HepG2 (cell line): Measurements from ENCODE around the gene PPA2. TPM values are rescaled to one million over a fixed set of nuclear protein-coding genes. Genes with fewer than 3 reads are reported as not detected.

Source experiments
- BCL6 ChIP-seq: IDR thresholded peaks from 2 replicates; pipeline ENCODE4 v1.6.1; 2016; ENCODE audit warnings: missing genetic modification reagents, missing compliant biosample characterization
- DDIT3 ChIP-seq: sonication (generic); formaldehyde crosslinking; IDR thresholded peaks from 2 replicates; pipeline ENCODE4 v1.4.0; 2020; ENCODE audit warnings: mild to moderate bottlenecking, missing genetic modification reagents
- ELF3 ChIP-seq: IDR thresholded peaks from 2 replicates; pipeline ENCODE4 v1.6.1; 2016; ENCODE audit warnings: missing genetic modification reagents, missing compliant biosample characterization
- GMEB1 ChIP-seq: sonication (generic); formaldehyde crosslinking; IDR thresholded peaks from 2 replicates; pipeline ENCODE4 v1.5.1; 2020; ENCODE audit warnings: missing genetic modification reagents, mild to moderate bottlenecking, borderline replicate concordance
- GZF1 ChIP-seq: sonication (generic); formaldehyde crosslinking; IDR thresholded peaks from 2 replicates; pipeline ENCODE4 v1.5.1; 2020; ENCODE audit warnings: mild to moderate bottlenecking, missing genetic modification reagents
- HNRNPLL ChIP-seq: fragments of 200-400 bp; formaldehyde crosslinking; IDR thresholded peaks from 2 replicates; pipeline ENCODE4 v1.6.1; 2017; ENCODE audit warnings: mild to moderate bottlenecking, low read depth, low read length; ENCODE audit not compliant: poor library complexity, severe bottlenecking
- HOMEZ ChIP-seq: IDR thresholded peaks from 2 replicates; pipeline ENCODE4 v1.6.1; 2016; ENCODE audit warnings: low read depth
- HOXA9 ChIP-seq: sonication (generic); formaldehyde crosslinking; IDR thresholded peaks from 2 replicates; pipeline ENCODE4 v1.8.1; 2022; ENCODE audit warnings: missing genetic modification reagents, mild to moderate bottlenecking, moderate library complexity, borderline replicate concordance
- IKZF4 ChIP-seq: sonication (generic); formaldehyde crosslinking; IDR thresholded peaks from 2 replicates; pipeline ENCODE4 v1.5.1; 2020; ENCODE audit warnings: borderline replicate concordance, mild to moderate bottlenecking, low read depth, missing genetic modification reagents; ENCODE audit errors: not compliant biosample characterization
- MAZ ChIP-seq, 2 experiments: sonication (generic) in 1 of 2; formaldehyde crosslinking in 1 of 2; IDR thresholded peaks; 2 replicates each; pipeline versions ENCODE4 v1.5.0 to v1.6.1; 2012 to 2020; ENCODE audit warnings: low read depth in 2 of 2, mild to moderate bottlenecking in 2 of 2, borderline replicate concordance in 1 of 2, improper control_type of control experiment in 1 of 2, low read length in 1 of 2, missing genetic modification reagents in 1 of 2, moderate library complexity in 1 of 2
- NPAS2 ChIP-seq: sonication (generic); formaldehyde crosslinking; IDR thresholded peaks from 2 replicates; pipeline ENCODE4 v1.8.0; 2022; ENCODE audit warnings: mild to moderate bottlenecking, missing genetic modification reagents, borderline replicate concordance
- PATZ1 ChIP-seq: sonication (generic); formaldehyde crosslinking; IDR thresholded peaks from 2 replicates; pipeline ENCODE4 v1.4.0; 2020; ENCODE audit warnings: missing genetic modification reagents
- TBL1XR1 ChIP-seq: fragments of 150-350 bp; IDR thresholded peaks from 2 replicates; pipeline ENCODE4 v1.6.1; 2014; ENCODE audit warnings: borderline replicate concordance, low read length; ENCODE audit not compliant: partially characterized antibody
- TEF ChIP-seq: sonication (generic); formaldehyde crosslinking; IDR thresholded peaks from 2 replicates; pipeline ENCODE4 v1.5.0; 2020; ENCODE audit warnings: missing genetic modification reagents
- ZBTB7A ChIP-seq: sonication (generic); formaldehyde crosslinking; IDR thresholded peaks from 2 replicates; pipeline ENCODE4 v1.8.0; 2022; ENCODE audit warnings: mild to moderate bottlenecking, missing genetic modification reagents
- ZBTB7B ChIP-seq: sonication (generic); formaldehyde crosslinking; IDR thresholded peaks from 2 replicates; pipeline ENCODE4 v1.4.0; 2020; ENCODE audit warnings: missing genetic modification reagents
- ZGPAT ChIP-seq: IDR thresholded peaks from 2 replicates; pipeline ENCODE4 v1.6.1; 2016; ENCODE audit warnings: mild to moderate bottlenecking
- ZNF121 ChIP-seq: sonication (generic); formaldehyde crosslinking; IDR thresholded peaks from 2 replicates; pipeline ENCODE4 v1.5.0; 2020; ENCODE audit warnings: mild to moderate bottlenecking, missing genetic modification reagents
- ZNF160 ChIP-seq: sonication (generic); formaldehyde crosslinking; IDR thresholded peaks from 2 replicates; pipeline ENCODE4 v1.8.0; 2022; ENCODE audit warnings: mild to moderate bottlenecking, inconsistent platforms, missing genetic modification reagents
- ZNF224 ChIP-seq: sonication (generic); formaldehyde crosslinking; IDR thresholded peaks from 2 replicates; pipeline ENCODE4 v1.5.0; 2020; ENCODE audit warnings: mild to moderate bottlenecking, missing genetic modification reagents
- ZNF326 ChIP-seq: sonication (generic); formaldehyde crosslinking; IDR thresholded peaks from 2 replicates; pipeline ENCODE4 v1.4.0; 2020; ENCODE audit warnings: missing genetic modification reagents, borderline replicate concordance
- ZNF501 ChIP-seq: sonication (generic); formaldehyde crosslinking; IDR thresholded peaks from 2 replicates; pipeline ENCODE4 v1.5.1; 2020; ENCODE audit warnings: mild to moderate bottlenecking, moderate library complexity, missing genetic modification reagents
- ZNF749 ChIP-seq: sonication (generic); formaldehyde crosslinking; IDR thresholded peaks from 2 replicates; pipeline ENCODE4 v1.8.0; 2022; ENCODE audit warnings: mild to moderate bottlenecking, missing genetic modification reagents, moderate library complexity, borderline replicate concordance
- polyA plus RNA-seq, 8 experiments: library from polyadenylated mRNA; depleted of rRNA in 3 of 8; stranded (reverse) in 7 of 8; unstranded in 1 of 8; fragments of >200 nt; fragmentation: Illumina TruSeq in 4 of 8; extraction: Trizol in 4 of 8; gene quantifications; 2 replicates each; pipeline versions ENCODE4 v1.2.1 to v1.2.3, GENCODE V29; 2011 to 2016; ENCODE audit warnings: low read depth in 4 of 8, missing spikeins in 1 of 8, mixed read lengths in 1 of 8; ENCODE audit not compliant: insufficient read depth in 1 of 8
- total RNA-seq, 5 experiments: library from RNA; depleted of rRNA; stranded (reverse); fragments of >200 nt; fragmentation: Illumina TruSeq; extraction: Trizol; gene quantifications; 2 replicates each; pipeline ENCODE4 v1.2.3, GENCODE V29; 2016; ENCODE audit warnings: low read depth in 1 of 5

PPA2 gene
- total and polyA plus RNA-seq, 2 of the 13 experiments (the other 11 are each of a cell fraction or from before 2014, with no cell fraction given): 44.2 to 70.6 TPM

- TF ChIP-seq NPAS2: no peak
- no peak for TF ChIP-seq PATZ1 (CRISPR knock-in tag)
- TF ChIP-seq ZNF501 (CRISPR knock-in tag): no peak
- TF ChIP-seq HOXA9 (CRISPR knock-in tag): no peak
- TF ChIP-seq ZNF749 (CRISPR knock-in tag): no peak
- TF ChIP-seq ZNF121 (CRISPR knock-in tag): peak; percentile 77
- TF ChIP-seq ELF3: peak; percentile 44; the same call in 1 of the 2 replicates
- no peak for TF ChIP-seq ZBTB7B (CRISPR knock-in tag)
- no peak for TF ChIP-seq ZBTB7A (CRISPR knock-in tag)
- TF ChIP-seq ZNF326 (CRISPR knock-in tag): no peak
- no peak for TF ChIP-seq ZNF224
- peak; percentile 47; the same call in 1 of the 2 replicates for TF ChIP-seq ZGPAT (CRISPR knock-in tag)
- TF ChIP-seq MAZ (IDR thresholded peaks at IDR 0.05; ENCODE audit: borderline replicate concordance, low read depth, low read length): no peak
- no peak for TF ChIP-seq MAZ (CRISPR knock-in tag; IDR thresholded peaks at IDR 0.05; ENCODE audit: low read depth)
- TF ChIP-seq GMEB1: no peak
- TF ChIP-seq GZF1: no peak
- TF ChIP-seq TEF (CRISPR knock-in tag): no peak
- TF ChIP-seq TBL1XR1: peak; percentile 88
- peak; percentile 98 for TF ChIP-seq HOMEZ (CRISPR knock-in tag)
- TF ChIP-seq HNRNPLL: no peak
- no peak for TF ChIP-seq DDIT3
- TF ChIP-seq IKZF4 (CRISPR knock-in tag): no peak
- TF ChIP-seq ZNF160: no peak
- peak; percentile 96 for TF ChIP-seq BCL6 (CRISPR knock-in tag)
These were observed 56.2 kb downstream of the PPA2 start (continued) for GRCh38 chr4:105417624-105418023.
